DMS114 treated with DMSO at 0.1 percent for 48 hours (cell line): ENCODE results near the gene GJB5.

Experiments
- DNase-seq: peaks from one replicate; lab custom pipeline; 2025; ENCODE audit not compliant: unreplicated experiment; lab: John Stamatoyannopoulos, UW

GJB5 gene

DNA sequence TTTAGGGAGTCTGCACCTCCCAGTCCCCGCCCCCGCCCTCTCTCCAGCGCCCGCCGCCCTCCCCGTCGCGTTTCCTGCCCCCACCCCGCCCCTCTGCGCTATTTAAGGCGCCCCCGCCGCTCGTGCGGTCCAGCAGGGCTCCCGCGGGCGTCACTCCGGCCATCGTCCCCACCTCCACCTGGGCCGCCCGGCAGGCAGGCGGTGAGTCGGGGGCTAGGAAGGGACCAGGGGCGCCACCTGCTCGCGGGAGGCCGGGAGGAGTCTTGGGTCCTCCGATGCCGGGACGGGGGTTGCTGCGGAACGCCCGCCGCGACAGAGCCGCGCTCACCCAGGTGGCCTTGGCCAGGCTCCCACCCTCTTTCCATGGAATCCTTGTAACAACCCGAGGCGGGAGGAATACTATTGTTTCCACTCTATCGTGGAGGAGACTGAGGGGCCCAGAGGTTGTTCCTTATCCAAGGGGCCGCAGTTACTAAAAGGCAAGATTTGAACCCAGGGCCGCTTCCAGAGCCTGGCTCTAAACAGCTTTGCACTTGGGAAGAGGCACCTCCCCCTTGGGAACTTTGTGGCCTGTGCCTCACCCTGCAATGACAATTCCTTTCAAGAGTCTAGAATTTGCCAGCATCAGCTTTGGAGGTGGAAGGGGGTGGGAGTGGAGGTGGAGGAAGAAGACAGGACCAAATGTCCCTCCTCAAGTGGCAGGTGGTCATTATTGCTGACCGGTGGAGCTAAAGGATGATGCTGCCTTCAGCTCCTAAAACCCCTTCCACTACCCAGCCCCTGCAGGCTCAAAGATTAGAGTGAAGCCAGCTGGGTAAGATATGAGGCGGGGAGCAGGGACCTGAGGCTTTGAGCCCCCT lies 38.3 kb downstream of the GJB5 start, which contains the start of gene GJA4:
Gene GJA4, plus strand, starts transcription at position 132 of the 860 bp plus-strand sequence. CDS start 1,215 bp downstream, outside the sequence.
- no peak for DNase-seq

DNA sequence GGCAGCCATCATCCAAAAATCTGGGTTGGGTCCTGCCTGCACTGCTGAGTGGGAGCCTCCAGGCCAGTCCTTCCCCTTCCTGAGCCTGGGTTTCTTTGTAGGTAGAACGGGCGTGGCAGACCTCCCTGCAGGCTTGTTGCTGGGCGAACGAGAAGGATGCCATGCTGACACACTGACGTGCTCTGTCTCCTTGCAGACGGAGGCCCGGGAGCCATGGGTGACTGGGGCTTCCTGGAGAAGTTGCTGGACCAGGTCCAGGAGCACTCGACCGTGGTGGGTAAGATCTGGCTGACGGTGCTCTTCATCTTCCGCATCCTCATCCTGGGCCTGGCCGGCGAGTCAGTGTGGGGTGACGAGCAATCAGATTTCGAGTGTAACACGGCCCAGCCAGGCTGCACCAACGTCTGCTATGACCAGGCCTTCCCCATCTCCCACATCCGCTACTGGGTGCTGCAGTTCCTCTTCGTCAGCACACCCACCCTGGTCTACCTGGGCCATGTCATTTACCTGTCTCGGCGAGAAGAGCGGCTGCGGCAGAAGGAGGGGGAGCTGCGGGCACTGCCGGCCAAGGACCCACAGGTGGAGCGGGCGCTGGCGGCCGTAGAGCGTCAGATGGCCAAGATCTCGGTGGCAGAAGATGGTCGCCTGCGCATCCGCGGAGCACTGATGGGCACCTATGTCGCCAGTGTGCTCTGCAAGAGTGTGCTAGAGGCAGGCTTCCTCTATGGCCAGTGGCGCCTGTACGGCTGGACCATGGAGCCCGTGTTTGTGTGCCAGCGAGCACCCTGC lies 39.3 kb downstream of the GJB5 start:
- no peak for DNase-seq

DNA sequence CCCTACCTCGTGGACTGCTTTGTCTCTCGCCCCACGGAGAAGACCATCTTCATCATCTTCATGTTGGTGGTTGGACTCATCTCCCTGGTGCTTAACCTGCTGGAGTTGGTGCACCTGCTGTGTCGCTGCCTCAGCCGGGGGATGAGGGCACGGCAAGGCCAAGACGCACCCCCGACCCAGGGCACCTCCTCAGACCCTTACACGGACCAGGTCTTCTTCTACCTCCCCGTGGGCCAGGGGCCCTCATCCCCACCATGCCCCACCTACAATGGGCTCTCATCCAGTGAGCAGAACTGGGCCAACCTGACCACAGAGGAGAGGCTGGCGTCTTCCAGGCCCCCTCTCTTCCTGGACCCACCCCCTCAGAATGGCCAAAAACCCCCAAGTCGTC lies 39.9 kb downstream of the GJB5 start:
- DNase-seq: no peak

- no peak for DNase-seq
These were observed 41.1 kb downstream of the GJB5 start for GRCh38 chr1:34795916-34796315.

DNA sequence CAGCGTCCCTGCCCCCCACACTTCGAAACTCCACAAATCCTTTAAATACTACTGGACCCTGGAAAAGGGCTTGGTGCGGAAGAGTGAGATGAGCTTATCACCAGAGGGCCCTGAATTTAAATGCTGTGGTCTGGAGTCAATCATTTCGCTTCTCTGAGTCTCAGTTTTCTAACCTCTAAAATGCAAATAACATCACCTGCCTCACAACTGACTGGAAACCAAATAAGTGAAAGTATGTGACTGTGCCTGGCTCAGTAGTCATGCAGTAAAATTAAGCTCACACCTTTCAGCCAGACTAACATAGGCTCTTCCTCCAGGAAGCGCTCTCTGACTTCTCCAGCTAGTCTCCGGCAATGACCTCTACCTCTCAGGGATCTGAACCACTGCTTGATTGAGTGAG lies 42.1 kb downstream of the GJB5 start:
- no peak for DNase-seq

GRCh38 chr1:34800214-34800613 lies 45.4 kb downstream of the GJB5 start:
- DNase-seq: no peak

- DNase-seq: no peak
These were observed 48.9 kb downstream of the GJB5 start for GRCh38 chr1:34803770-34804169.

GRCh38 chr1:34806396-34806795 lies 51.5 kb downstream of the GJB5 start:
- no peak for DNase-seq
